NT2/D1 (cell line): ENCODE results near the gene KATNIP.

Source experiments
- SUZ12 ChIP-seq: IDR thresholded peaks from 2 replicates; pipeline ENCODE4 v1.6.1; 2011; ENCODE audit not compliant: insufficient read length, insufficient read depth; ENCODE audit errors: extremely low read depth
- YY1 ChIP-seq: IDR thresholded peaks from 2 replicates; pipeline ENCODE4 v1.6.1; 2011; ENCODE audit not compliant: insufficient read length, insufficient read depth

DNA sequence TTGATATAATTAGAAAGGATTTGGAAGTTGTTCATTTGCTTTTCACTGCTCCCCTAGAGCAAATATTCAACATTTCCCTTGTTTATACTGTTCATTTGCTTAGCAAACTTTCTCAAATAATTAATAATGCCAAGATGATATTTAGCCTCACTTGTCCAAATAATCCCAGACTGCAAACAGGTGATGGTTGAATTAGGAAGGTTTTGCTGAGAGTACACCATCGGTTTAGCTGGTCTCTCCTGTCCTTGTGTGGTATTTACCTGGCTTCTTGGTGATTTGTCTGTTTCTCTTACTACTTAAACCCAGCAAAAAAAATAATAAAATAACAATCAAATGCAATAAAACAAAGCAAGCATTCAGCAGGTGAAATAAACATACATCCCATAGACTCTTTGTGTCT is 6.5 kb downstream of the KATNIP start:
- TF ChIP-seq YY1 = no peak
- no peak for TF ChIP-seq SUZ12
